HG03196 (cell line): ENCODE data around the gene PIGQ.

Experiments used
- ATAC-seq: cut with Tn5 transposase; IDR thresholded peaks from one replicate; pipeline ENCODE4 v1.9.1; 2021; ENCODE audit not compliant: unreplicated experiment

PIGQ gene

DNA sequence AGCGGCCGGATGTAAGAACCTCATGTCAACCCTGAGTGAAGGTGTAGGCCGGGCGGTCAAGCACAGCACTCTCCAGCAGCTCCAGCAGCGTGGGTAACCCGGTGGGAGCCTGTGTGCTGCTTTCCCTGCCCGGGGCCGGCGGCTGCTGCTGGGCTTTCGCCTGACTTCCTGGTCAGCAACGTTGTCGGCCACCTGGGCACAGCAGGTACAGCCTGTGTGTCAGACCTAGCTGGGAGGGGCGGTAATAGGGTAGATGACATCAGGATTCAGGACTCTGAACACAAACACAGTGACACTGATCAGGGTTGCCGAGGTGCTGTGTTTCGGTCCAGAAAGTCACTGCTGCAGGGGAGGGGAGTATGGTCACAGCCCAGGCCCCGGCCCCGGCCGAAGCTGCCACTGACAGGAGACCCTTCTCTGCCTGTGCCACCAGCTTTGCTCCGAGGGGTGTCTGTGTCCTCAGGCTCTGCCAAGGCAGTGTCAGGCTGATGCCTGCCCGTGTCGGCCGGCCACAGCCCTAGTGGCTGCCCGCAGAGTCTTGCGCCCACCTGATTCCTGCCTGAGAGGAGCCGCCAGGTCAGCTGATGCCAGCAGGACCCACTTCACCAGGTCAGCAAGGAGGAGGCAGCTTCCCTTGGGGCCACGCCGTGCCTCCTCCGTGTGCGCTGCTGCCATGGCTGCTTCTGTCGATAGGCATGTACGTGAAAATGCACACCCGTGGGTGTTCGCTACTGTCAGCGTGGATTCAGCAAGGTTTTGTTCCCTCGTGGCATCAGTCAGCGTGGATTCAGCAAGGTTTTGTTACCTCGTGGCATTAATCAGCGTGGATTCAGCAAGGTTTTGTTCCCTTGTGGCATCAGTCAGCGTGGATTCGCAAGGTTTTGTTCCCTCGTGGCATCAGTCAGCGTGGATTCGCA is 29.3 kb downstream of the PIGQ start:
- ATAC-seq: no peak

DNA sequence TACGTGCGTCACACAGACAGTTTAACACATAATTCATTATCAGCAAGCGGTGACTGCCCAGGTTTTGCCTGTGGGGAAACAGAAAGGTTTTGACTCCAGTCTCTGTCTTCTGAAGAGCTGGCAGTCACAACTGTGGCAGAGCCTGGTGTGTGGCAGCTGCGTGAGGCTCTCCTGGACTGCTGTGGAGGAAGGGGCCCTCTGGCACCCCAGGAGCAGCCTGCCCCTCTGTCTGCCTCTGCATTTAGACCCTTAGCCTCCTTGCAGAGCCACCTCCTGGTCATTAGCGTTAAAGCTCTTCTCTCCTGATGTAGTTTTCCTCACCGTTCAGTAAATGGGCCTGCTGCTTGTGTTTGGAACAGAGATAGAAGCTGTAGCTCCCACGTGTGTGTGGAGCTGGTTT is 31.0 kb downstream of the PIGQ start:
- no peak for ATAC-seq

DNA sequence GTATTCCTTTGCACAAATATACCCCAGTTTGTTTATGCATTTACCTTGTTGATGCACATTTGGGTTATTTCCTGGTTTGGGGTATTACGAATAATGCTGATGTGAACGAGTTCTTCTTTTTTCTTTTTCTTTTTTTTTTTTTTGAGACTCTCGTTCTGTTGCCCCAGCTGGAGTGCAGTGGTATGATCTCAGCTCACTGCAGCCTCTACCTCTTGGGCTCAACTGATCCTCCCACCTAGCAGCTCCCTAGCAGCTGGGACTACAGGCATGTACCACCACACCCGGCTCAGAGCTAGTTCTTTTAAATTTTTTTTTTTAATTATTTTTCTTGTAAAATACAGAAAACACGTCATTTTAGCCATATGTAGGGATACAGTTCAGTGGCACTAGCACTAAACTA is 34.2 kb downstream of the PIGQ start:
- ATAC-seq: no peak

DNA sequence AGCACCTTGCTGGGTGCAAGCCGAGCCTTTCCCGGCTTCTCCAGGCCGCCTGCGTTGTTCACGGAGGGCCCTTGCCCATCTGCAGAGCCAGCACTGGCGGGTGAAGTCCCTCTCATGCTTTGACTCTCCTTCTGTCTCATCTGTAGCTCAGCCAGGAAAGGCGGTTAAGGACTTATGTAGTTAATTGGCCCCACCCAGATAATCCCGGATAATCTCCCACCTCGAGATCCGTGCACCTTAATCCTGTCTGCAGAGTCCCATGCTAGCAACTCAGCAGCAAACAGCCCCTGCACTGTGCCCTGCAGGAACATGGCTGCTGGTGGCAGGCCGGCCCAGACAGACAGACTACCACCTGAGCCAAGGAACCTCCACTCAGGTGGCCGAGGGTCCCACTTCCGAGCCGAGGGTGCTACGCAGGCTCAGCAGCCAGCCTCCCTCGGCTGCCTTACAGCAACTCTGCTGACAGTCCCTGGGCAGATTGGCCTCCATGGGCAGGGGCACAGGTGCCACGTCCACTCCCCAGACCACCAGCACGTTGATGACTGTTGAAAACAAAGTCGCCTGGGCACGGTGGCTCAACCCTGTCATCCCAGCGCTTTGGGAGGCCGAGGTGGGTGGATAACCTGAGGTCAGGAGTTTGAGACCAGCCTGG is 37.0 kb downstream of the PIGQ start:
- no peak for ATAC-seq

DNA sequence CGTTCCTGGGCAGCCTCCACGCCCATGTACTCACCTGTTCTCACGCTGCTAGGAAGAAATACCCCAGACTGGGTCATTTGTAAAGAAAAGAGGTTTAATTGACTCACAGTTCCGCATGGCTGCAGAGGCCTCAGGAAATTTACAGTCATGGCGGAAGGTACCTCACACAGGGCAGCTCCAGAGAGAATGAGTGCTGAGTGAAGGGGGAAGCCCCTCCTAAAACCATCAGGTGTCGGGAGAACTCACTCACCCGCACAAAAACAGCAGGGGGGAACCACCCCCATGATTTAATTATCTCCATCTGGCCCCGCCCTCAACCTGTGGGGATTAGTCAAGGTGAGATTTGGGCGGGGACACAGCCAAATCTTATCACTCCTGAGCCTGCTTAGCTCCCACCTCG is 38.3 kb downstream of the PIGQ start:
- ATAC-seq: no peak

DNA sequence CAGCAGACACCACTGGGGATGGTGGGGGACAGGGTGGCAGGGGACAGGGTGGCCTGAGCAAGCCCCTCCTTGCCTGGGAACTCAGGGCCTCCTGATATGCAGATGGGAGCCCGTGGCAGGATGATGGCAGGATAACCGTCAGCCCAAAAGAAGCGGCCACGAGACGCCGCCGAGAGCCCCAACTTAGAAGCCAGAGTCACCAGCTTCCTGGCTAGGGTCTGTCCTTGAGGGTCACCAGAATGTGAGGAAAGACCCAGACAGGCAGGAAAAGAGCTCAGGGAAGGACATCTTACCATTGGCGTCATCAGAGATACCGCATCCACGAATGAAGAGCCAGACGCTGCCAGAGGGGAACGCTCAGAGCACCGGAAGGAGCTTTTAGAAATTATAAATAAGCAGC is 39.5 kb downstream of the PIGQ start:
- no peak for ATAC-seq

DNA sequence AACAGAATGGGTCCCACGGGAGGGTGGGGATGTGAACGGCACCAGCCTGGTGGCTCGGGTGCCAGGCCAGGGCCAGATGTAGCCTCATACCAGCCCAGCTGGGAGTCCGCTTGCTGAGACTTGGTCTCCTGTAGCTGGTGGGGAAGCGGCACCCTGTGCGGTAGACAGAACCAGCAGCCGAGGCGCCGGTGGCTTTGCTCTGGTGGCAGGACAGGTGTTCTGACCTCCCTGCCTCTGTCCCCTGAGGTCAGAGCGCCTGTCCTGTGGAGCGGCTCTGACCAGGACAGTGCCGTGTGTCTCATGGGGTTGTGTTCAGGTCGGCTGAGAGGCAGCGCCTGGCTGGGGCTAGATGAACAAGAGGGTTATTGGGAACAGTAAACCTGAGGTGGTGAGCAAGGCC is 40.2 kb downstream of the PIGQ start:
- ATAC-seq: no peak

DNA sequence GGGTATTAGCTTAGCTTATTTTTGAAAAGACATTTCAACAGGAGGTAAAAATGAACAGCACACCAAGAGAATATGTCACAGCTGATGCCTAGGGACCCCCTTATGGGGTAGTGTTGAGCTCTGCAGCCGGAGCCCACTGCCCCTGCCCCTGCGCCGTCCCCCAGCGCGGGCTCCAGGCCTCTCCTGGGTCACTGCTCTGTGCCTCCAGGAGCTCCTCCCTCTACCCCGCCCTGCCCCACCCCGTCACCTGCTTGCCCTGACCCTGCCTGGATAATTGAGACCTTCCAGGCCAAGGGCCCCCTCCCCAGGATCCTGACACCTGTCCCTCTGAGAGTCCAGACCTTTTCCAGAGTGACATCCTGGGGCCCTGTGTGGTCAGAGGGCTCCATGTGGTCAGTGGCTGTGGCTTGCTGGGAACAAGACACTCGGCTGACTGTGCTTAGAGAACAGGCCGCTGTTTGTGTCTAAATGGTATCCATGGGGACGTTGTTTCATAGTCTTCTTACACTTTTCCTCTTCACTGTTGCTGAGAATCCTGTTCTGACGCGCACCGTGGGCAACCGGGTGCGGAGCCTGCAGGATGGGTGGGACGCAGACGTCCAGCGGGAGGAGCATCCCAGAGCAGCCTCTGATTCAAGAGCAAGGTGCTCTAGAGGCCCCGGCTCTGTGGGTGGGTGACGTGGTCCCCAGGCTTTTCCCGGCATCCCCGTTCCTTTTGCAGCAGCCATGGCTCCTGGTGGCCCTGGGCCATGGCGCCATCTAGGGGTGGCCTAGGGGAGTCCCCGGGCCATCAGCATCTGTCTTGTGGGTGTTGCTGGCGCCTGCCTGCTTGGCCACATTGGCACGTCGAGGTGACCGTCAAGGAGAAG is 41.0 kb downstream of the PIGQ start:
- no peak for ATAC-seq

DNA sequence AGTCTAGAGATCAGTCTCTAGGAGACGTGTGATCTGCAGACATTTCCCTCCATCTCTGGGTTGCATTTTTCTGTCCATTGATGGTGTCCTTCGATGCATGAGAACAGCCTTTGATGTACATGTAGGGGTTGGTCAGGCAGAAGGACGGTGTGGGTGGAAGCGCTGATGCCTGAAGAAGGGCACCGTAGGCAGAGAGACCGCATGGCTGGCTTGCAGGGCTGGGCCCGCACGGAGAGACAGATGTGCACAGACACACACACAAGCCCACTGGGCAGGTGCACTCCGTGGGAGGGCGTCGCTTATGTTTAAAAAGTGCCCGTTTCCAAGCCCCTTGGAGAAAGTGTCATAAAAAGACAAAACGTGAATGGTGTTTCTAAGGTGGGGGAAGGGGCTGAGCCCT is 45.4 kb downstream of the PIGQ start:
- ATAC-seq: no peak

DNA sequence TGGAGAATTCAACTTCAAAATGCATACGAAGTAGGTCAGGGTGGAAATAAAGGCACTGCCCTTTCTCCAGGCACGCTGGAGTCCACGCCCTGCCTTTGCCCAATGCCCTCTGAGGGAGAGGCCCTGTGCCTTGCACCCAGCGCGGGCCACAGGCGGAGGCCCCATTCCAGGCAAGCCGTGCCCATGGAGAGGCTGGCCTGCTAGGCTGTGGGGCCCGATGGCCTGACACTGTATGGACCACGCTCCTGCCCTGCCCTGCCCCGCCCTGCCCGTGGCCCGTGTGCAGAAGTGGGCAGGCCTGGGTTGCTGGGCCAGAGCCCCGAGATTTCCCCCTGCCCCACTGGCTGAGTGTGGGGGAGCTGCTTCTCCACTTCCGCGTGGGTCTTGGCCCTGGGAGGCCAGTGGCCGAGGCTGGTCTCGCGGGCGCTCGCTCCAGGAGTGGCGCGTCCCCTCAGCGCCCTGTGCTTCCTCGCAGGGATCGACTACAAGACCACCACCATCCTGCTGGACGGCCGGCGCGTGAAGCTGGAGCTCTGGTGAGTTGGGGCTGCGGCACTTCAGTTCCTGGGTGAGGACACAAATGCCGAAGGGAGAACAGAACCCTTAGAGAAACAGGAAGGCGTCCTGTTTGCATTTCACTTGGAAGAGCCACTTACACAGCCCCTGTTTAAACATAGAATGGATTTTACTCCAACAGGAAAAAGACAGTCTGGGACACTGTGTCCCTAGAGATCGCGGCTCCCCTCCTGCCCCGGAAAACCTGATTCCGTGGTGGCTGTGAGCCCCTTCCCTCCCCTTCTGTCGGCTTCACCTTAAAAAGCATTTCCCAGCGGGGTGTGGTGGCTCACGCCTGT is 47.2 kb downstream of the PIGQ start:
- no peak for ATAC-seq

DNA sequence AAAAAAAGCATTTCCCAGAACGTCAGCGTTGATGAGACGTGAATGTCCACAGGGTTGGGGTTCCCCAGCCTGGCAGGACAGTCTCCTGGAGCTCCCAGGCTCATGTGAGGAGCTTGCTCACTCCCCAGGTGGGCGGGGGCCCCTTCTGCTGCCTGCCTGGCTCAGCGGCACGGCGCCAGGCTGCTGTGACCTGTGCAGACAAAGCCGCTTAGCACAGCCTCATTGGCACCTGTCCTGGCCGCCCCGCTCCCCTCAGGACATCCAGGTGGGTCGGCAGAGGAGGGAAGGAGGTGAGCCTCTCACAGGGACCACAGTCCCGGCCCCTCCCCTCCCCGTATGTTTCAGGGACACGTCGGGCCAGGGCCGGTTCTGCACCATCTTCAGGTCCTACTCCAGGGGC is 48.1 kb downstream of the PIGQ start:
- ATAC-seq: no peak

DNA sequence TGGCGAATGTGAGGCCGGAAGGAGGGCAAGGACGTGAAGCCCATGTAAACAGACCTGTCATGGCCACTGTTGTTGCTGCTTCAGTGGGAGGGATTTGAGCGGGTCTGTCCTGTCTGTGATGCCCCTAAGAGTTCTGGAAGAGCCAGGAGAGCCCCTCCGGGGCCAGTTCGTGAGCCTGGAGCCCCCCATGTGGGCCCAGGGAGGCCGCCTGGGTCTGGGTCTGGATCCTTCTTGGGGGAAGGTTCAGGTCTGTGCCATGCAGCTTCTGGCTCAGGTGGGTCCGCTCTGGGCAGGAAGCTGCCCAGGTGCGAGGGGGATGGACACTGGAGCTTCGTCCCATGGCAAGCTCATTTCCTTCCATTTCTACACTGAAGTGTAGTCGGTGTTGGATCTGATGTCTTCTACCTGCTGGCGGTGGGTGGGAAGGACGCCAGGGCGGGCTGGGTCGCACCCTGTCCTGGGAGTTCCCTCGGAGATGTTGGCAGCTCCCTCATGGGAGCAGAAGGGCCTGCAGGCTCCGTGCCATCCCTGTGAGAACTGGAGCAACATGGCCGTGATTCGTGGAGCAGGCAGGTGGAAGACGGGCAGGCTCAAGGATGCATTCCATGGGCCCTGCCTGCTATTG is 49.8 kb downstream of the PIGQ start:
- no peak for ATAC-seq

DNA sequence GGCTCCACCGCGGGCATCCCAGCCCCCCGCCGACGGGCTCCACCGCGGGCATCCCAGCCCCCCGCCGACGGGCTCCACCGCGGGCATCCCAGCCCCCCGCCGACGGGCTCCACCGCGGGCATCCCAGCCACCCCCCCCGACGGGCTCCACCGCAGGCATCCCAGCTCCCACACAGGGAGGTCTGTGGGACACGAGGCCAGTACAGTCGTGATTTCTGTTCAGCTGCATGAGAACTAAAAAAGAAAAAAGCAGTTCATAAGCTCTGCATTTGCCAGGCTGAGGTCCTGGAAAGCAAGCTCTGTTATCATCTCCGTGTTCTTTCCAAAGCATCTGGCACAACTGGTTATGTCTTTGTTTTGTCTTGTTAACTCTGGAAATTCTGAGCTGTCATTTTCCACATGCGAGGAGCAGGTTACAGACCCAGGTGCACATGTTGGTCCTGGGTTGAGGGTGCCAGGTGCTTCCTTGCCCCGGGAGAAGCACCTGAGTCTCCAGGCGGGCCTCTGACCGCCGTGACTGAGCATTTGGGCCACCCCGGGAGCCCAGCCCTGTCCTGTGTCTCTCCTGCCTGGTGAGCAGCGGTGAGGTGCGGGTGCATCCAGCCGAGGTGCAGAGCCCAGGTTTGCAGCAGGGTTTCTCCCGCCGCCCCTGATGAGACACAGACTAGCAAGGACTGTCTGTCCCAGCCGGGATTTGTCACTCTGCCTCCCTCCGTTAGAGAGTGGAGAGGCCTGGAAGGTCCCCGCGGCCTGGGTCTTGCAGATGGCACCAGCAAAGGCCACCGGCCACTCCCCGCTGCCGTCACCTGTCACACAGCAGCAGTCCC is 51.1 kb downstream of the PIGQ start:
- no peak for ATAC-seq

DNA sequence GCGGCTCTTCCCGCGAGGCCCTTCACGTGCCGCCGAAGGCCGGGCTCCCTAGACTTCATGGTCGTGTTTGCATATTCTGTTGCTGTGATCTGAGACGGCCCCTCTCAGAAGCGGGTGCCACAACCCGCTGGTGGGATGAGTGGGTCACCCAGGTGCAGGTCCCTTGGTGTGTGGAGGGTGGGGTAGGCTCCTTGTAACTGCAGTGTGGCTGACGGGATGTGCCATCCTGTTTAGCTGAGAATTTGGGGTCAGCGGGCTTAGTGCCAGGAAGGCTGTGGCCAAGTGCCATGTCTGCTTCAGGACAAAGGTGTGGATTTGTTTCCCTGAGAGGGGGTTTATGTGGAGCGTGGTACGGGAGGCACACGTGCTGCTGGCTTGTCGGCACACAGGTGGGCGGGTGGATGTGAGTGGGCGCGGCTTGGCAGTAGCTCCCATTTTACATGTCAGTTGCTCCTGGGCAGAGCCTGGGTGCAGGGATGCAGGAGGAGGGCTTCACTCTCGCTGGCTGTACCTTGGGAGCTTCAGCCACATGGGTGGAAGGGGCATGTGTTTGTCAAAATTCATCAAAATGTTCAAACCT is 51.8 kb downstream of the PIGQ start:
- no peak for ATAC-seq

DNA sequence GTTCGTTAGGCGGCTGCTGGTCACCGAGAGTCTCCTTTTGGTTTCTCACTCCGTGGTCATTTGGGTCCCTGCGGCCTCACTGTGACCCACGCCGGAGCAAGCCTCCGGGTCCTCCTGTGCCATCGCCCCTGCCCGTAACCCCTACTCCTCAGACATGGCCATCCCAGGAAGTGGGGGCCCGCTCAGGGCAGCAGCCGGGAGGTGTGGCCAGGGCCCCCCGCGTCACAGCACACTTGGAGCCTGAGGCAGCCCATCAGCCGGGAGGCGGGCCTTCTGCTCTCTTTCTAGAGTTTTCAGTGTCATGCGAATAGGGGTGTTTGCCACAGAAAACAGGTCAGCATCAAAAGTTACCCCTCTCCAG is 53.1 kb downstream of the PIGQ start:
- no peak for ATAC-seq

DNA sequence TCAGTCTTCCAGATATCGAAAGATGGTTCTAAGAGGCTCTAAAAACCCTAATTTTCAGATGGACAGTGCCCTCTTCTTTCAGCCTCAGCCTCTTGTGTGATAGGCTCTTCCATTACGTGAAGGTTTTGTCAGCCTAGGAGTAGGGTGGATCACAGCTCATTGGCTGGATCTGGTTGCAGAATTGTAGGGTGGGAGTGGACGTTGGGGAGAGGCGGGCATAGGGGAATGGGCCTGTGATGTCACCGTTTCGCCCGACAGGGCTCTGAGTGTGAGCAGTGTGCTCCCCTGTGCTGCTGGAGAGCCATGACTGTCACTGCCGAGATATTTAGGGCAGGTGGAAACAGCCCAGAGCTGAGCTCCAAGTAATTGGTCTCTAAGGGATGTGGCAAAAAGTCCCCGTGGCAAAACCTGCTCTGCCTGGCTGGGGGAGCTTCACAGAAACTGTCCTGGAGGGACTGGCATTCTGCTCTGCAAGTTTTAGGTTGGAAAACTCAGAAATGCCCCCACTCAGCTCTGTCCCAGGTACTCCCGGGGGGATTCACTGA is 54.8 kb downstream of the PIGQ start:
- ATAC-seq: no peak

DNA sequence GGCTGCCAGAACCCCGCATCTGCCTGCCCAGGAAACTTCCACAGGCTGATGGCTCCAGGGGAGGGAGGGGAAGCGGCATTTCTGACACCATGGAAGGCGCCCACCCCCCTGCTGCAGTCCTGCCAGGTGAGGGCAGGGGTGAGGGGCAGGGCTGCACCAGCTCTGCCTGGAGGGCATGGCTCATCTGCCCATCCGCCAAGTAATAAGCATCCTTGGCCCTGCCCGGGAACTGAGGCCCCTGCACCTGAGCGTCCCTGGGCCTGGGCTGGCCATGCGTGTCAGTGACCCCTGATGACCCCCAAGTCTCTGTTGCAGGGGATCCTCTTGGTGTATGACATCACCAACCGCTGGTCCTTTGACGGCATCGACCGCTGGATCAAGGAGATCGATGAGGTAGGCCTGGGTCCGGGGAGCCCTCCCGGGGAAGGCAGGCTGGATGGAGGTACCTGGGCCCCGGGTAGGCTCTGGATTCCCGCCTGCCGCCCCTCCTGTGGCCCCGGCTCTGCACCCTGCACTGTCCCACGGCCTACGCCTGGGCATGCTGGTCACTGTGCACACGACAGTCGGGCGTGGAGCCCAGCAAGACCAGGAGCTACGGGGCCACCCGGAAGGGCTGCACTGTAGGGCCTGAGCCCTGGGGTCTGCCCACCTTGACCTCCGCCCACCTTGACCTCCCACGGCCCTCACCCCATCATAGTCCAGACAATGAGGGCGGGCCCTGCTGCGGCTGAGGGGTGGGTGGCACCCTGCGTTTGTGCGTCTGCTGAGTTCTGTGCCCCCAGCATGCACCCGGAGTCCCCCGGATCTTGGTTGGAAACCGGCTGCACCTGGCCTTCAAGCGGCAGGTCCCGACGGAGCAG is 55.6 kb downstream of the PIGQ start:
- ATAC-seq: no peak
